NCI-H748 treated with DMSO at 0.1 percent for 48 hours (cell line): ENCODE data around the gene DYNLT2.

Experiments used
- DNase-seq: peaks from one replicate; lab custom pipeline; 2025; lab: John Stamatoyannopoulos, UW

DYNLT2 gene

DNA sequence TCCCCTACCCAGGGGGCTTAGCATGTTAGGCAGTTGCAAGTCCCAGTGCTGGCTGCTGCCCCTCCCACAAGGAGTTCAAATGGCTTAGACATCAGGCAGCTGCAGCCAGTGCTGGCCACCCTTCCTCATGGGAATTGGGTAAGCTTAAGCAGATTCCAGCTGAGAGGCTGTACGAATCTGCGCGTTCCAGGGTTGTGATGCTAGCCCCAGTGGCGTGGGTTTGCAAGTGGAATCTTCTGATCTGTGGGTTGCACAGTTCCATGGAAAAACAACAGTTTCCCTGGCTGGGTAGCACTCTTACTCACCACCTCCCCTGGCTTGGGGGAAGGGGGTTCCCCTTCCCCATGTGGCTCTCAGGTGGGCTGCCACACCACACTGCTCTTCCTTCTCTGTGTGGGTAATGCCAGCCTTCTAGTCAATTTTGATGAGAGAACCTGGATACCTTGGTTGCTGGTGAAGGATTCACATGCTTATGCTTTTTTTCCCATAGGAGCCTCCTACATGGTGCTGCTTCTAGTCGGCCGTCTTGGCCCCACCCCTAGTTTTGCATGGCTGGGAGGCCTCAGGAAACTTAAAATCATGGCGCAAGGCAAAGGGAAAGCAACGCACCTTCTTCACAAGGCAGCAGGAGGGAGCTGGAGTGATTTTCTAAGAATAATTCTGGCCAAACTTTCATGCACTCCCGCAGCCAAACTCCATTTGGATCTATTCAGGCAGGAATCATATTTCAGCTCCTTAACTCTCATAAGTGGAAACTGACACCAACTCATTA lies 13.0 kb downstream of the DYNLT2 start:
- no peak for DNase-seq

DNA sequence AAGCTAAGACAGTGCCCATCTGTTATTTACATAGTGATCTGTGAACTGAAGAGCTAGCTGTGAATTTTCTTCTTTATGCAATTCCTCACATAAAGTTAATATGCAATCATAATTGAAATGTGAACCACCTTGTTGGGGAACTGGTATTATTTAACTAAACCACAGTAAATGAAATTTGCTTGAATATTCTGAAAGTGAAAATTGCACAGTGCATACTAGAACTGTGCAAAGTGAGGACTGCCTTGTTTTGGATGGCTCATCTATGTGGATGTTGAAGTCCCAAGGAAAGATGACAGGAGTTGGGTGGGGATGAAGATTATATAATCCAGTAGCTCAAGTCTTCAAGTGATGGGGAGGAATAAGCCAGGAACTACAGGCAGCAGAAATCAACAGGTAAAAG lies 21.4 kb downstream of the DYNLT2 start:
- no peak for DNase-seq

DNA sequence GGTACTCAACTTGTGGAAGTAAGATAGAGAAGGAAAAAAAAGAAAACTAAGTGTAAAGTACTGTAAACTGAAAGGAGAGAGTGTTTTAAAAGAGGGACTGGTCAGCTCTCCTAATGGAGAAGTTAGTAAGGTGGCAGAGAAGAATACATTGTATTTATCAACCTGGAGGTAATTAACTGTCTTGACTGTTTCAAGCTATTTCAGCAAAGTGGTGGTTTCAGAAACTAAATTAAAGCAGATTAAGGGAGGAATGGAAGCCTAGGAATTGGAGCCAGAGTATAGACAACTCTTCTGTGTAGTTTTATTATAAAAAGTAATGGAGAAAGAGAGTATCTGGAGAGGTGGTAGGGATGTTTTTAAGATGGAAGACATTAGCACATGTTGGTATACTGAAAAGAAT lies 24.4 kb downstream of the DYNLT2 start:
- no peak for DNase-seq

DNA sequence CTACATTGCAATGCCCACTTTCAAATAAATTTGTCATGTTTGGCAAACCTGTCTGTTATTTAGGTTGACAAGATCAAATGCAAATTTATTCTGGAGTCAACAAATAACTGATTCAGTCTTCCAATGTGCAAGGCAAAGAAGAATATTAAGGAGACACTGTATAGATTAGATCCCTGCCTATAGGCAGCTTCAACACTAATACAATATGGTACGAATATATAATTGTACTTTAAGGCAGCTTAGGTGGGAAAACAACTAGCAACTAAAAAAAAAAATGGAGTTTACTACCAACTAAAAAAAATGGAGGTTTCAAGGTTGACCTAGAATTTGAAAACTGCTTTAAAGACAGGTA lies 25.3 kb downstream of the DYNLT2 start:
- no peak for DNase-seq

DNA sequence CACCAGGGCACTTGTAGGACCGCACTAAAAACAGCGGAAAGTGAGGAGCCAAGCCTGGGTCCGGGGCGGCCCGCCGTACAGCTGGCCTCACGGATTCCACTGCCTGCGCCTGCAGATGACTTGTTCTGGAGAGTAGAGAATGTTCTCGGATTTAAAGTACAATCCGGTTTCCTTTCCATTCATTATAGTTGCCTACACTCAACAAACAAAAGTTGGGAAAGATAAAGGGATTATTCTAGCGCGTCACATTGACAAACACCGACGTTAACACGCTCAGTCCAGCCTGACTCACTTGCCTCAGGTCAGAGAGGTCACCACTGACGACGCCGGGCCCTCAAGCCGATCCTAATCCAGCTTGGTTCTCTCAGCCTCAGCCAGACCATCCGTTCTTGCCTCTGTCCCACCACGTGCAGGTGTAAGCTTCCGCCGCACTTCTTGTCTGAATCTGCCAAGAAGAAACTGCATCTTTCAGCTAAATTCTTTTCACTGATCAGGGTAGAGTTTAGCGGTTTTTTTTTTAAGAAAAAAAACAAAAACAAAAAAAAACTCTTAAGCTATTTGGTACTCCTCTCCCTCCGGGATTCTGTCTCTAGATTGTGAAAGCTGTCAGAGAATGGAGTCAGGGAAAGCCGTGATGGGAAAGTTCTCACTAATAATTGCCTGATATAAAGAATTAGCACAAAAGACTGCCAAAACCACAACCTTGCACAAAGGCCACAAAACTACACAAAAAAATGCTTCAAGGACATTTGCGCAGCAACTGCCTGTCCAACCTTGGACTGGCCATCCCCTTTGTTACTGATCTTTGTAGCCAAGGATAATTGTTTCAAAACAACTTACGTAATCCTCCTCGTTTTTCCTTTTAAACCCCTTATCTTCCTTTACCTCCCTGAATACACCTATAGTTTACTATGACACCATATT lies 26.0 kb downstream of the DYNLT2 start:
- peak; percentile 18 for DNase-seq

DNA sequence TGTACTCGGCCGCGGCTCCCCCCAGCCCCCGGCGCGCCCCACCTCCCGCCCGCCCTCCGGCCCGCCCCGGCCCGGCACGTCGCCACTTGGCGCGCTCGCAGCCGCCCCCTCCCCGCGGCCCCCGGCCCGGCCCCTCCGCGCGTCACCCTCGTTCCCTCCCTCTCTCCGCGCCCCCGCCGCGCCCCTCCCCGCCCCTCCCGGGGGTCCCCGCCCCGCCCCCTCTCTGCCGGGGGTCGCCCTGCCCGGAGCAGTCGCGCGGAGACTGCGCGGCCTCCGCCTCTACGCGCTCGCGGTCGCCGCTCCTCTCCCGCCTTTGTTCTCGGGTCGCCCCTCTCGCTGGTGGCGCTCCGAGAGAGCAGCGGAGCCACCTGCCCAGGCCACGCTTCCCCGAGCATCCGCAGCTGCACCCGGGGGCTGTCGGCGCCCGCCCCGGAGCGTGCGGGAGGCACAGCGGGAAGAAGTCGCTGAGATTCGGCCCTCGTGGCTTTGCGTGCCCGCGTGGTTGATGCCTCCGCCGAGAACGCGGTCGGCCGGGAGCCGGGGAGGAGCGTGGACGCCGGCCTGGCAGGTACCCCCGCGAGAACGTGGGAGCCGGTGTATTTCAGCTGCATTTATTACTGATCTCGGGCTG lies 26.8 kb downstream of the DYNLT2 start, which contains the start of gene PHF10:
Gene PHF10, minus strand, starts transcription at position 7 of the 631 bp plus-strand sequence. CDS start 569 bp downstream, outside the sequence.
- peak; percentile 45 for DNase-seq

DNA sequence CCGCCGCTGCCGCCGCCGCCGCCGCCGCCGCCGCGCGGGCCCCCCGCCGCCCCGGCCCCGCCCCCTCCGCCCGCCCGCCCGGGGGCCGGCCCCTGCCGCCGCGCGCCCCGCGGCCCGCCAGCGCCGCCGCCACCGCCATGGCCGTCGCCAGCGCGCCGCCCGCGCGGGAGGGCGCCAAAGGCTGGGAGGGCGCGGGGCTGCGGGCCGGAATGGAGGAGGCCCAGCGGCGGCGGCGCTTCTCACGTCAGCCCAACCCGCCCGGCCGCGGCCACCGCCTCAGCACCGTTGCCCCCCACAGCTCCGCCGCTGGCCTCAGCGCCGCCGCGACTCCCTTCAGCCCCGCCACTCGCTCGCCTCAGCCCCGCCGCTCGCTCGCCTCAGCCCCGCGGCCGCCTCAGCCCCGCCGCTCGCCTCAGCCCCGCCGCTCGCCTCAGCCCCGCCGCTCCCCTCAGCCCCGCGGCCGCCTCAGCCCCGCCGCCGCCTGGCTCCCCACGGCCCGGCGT lies 27.3 kb downstream of the DYNLT2 start:
- no peak for DNase-seq

DNA sequence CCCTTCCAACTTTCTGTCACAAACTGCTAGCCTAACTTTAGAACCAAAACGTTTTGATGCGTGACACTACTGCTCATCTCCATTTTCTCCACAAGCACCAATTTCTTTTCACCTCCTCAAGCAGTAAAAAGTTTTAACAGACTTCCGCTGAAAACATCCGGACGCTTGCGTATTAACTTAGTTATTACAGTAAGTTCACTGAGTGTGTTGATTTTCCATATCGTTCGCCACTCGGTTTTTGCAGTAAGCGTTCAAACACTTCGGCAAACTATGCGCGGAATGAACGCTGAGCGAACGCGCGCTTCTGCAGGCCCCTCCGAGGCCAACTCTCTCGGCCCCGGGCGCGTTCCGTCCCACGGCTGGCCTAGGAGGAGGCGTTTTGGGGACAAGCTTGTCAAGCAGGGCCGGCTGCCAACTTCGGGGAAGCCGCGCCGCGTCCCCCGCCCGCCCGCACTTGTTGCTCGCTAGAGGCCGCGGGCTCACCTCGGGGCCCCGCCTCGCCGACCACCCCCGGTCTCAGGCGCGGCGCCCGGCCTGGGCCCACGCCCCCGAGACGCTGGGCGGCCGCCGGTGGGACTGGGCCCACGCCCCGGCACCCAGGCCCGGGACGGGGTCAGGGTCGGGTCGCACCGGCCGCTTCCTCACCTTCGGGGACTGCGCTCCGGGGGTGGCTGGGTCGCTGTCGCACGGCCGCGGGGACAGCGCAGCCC lies 28.0 kb downstream of the DYNLT2 start:
- no peak for DNase-seq

DNA sequence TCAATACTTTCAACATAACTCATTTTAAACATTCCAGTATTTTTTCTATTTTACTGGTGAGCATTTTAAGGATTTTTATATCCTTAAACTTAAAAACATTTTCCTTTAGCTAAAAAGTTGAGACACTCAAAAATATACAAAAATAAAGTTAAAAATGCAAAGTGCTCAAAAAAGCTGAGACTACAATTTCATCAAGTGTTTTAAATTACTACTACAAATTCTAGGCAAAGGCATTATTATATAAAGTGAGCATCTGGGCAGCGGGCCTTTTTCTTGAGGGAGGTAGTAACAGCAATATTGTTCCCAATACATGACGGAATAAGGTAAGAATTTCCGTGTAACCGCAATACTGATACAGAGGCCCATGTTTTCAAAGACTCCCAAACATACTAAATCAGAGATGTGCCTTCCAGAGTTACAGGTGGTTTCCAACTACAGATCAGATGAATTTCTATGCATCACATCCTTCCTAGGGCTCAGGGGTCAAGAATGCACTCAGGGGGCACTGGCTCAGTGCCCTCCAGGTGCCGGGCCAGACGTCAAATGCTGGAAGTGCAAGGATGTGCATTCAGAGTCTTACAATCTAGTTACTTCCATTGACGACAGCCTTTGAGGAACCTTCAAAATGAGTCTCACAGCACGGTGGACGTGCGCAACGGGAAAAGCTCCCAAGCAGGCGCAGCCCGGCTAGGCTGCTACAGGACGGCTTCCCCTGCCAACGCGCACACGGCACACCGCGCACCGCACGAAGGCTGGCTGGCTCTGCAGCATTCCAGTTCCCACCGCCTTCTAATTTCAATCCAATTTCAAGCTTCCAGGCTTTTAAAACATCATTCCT lies 28.8 kb downstream of the DYNLT2 start:
- no peak for DNase-seq

DNA sequence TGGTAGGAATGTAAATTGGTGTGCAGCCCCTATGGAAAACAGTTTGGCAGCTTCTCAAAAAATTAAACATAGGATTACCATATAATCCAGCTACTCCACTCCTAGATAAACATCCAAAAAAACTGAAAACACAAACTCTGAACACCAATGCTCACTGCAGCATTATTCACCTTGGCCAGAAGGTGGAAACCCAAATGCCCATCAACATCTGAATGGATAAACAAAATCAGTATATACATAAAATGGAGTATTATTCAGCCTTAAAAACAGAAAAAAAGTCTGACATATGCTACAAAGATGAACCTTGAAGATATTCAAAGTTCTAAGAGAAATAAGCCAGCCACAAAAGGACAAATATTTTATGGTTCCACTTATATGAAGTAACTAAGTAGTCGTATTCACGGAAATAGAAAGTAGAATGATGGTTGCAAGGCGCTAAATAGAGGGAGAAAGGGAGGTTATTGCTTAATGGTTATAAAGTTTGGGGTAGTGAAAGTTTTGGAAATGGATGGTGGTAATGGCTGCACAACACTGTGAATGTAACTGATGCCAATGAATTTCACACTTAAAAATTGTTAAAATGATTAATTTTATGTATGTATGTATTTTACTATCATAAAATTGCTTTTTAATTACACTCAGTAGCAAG lies 31.0 kb downstream of the DYNLT2 start:
- no peak for DNase-seq

DNA sequence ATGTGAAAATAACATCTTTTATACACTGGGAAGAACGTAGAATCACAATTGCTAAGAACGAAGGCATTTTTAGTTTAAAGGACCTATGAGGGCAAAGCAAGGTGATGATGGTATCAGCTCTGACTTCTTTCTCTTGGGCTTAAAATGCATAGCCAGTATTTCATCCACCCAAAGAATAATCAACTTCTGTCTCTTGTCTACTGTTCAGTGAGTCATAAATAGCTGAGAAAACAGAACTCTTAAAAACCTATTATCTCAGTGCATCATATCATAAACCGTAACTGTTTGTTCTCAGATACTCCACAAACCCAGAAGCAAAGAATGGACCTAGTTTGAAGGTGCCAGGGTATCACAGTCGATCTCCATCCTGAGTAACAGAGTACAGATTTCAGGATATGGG lies 32.3 kb downstream of the DYNLT2 start:
- DNase-seq, result no peak

DNA sequence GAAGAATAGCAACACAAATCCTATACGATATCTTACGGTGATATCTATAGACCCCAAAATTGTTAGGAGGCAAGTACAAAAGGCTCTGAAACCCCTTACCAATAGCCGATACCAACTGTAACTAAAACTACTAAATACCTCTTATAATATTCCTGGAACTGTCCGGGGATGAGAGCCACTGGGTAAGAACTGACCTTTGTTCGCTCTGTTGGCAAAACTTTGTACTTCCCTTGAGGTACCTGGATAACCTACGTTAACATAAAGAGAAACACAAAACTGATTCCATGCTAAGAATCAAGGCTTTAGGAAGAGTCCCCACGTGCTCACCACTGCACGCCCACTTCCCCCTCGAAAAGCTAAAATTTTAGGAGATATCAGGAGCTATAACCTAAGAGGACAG lies 36.8 kb downstream of the DYNLT2 start:
- DNase-seq, result no peak

DNA sequence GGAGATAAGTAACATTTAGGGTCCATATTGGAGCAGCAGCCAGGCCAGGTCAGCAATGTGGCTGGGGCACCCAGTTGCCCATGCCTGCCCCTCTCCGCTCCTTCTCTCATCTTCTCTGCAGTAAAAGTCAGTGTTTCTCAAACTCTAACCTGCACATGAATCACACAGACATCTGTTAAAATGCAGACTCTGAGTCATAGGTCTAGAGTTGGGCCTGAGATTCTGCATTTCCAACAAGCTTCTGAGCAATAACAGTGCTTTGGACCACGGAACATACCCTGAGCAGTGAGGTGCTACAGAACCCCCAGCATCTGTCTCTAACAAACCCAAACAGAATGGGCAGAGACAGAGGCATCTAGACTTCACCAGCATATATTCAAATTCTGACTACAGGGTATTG lies 37.2 kb downstream of the DYNLT2 start:
- DNase-seq, result no peak

DNA sequence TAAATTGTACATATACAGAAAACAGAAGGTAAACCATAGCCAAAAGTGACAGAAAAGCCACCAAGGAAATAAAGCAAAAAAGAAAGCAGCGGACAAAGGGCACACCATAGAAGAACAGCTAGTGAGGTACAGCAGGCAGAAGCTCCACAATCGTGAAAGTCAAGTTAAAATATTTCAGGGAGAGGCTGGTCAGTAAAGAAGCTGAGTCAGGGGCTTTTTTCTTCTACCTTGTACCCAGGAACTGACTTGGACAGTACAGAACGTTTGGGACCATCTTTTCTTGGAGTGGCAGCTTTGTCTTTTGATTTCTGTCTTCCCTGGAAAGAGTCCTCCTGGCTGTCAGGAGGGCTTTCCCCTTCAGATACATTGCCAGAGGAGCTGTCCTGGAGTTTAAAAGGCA lies 41.4 kb downstream of the DYNLT2 start:
- no peak for DNase-seq

DNA sequence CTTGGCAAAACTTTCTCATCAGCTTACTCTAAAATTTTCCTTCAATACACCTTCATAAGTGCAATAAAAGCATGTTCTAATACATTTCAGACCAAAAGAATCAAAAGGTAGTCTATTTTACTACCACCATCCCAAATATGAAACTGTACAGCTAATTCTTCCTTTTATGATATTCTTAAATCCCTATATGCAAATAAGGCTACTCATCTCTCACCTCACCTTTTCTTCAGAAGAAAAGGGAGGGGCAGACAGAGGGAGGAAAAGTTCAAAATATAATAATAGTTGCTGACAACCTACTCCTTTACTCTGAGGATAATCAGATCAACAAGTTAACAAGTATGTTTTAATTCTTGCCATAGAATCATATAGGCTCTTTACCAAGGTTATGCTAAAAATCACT lies 42.1 kb downstream of the DYNLT2 start:
- no peak for DNase-seq

DNA sequence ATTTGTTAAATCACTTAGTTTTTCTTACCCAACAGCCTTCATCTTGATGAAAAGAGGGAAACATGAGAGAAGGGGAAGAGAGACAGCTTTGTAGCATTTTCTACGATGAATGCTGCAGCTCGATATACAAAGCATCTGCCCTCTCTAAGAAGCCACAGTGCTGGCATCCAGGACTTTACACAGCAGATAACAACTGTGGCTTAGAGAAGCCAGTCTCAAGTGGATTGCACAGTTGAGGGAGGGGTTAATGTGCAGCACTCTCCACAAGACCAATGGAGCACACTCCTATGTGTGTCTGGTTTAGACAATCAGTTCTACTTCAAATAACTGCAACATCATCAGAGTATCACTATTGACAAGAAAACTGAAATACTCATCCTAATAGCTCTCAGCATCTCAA lies 43.6 kb downstream of the DYNLT2 start:
- no peak for DNase-seq

DNA sequence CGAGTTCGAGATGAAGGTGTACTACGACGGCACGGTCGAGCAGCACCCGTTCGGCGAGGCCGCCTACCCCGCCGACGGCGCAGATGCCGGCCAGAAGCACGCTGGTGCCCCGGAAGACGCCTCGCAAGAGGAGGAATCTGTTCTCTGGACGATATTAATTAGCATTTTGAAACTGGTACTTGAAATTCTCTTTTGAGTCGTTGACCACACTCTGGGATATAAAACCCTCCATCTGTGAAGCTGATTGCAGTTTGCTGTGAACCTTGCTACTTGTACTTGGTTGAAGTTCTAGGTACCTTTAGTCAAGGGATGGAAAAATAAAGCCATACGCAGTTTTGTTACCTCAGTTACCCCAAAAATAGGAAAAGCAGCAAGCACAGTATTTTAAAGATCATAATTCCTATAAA lies 48.5 kb downstream of the DYNLT2 start:
- DNase-seq, result no peak

DNA sequence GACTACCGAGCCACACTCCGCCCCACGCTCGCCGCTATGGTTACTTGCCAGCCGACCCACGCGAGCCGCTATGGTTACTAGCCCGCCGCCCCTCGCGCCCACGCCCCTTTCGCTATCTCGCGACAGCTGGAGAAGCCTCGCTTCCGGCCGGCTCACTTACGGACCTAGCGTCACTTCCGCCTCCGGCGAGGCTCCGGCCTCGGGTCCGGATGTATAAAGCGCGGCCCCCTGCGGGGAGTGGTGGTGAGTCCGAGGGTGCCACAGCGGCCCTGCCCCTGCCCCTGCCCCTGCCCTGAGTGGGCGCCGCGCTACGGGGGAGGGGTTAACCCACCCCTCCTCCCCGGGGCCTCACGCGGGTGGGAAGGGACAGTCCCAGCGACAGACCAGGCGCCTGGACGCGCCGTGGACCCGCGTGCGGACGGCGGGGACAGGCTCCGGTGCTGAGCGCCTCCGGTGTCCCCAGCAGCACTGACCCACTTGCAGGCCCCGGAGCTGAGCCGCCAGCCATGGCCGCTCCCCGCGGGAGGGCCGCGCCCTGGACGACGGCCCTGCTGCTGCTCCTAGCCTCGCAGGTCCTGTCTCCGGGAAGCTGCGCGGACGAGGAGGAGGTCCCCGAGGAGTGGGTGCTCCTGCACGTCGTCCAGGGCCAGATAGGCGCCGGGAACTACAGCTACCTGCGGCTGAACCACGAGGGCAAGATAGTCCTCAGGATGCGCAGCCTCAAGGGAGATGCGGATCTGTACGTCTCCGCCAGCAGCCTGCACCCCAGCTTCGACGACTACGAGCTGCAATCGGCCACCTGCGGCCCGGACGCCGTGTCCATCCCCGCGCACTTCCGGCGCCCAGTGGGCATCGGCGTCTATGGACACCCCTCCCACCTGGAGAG lies 49.2 kb downstream of the DYNLT2 start, which contains the start of the genes C6orf120 and WDR27:
Gene C6orf120, plus strand, starts transcription at position 173 of the 886 bp plus-strand sequence. Its CDS starts 334 bp downstream, at position 507.
Gene WDR27, minus strand, starts transcription at position 76 of the 886 bp plus-strand sequence. CDS start 13,024 bp downstream, outside the sequence.
- peak; percentile 89 for DNase-seq

DNA sequence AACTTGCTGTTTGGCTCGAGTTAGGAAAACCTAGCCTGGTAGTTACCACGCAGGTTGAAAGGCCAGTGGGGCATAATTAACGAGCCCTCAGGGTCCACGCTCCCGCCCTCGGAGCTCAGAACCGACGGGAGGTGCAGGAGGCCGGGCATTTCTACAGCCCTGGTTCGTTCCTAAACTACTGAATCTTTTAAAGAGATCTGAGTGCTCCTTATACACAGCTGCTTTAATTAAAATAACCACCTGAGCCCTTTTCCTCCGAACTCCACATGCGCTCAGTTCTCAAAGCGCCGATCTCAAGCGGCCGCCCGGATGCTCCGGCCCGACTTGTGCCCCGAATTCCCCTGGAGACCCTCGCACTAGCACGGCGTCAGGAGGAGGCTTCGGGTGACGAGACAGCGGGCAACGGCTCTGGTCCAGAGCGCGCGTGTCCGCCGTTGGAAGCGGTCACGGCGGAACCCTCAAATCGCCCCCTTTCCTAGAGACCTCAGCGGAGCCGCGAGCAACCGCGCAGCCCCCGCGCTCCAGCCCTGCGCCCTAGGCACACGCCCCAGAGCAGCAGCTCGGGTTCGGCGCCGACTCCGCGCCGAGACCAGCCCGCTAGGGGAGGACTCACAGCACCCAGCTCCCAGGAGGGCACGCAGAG lies 49.9 kb downstream of the DYNLT2 start:
- DNase-seq, result no peak
